Superior temporal gyrus (tissue), 1 donor: ENCODE measurements around the gene FZR1.

Experiments used
- DNase-seq: peaks from one replicate; pipeline ENCODE4 v3.0.0-alpha.2; 2016; ENCODE audit errors: extremely low spot score

FZR1 gene

GRCh38 chr19:3505598-3506383 is at the start of gene FZR1:
FZR1 (plus strand) TSS chr19:3506311; CDS start chr19:3522990, 16,679 bp downstream.
- peak; percentile 98 for DNase-seq

DNA sequence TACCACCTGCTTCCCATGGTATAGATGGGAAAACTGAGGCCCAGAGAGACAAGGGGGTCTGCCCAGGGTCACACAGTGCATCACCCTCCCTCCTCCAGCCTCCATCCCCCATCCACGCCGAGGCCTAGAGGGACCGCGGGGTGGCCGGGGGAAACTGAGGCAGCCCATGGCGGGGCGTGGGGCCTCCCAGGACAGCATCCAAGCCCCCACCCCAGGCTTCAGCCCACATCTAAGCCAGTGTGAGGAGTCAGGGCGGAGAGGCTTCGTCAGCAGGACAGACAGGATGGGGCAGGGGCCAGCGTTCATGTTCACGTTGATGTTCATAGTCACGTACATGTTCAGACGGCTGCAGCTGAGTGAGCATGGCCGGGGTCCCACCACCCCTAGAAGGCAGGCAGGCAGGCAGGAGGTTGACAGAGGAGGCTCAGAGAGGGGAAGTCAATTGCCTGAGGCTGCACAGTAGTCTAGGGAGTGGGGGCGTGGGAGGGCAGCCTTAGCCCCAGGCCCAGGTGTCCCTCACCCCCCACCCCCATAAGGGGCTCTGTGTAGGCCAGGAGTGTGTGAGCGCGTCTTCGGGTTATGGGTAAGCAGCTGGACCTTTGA is 49.1 kb upstream of the FZR1 start:
- DNase-seq = no peak

DNA sequence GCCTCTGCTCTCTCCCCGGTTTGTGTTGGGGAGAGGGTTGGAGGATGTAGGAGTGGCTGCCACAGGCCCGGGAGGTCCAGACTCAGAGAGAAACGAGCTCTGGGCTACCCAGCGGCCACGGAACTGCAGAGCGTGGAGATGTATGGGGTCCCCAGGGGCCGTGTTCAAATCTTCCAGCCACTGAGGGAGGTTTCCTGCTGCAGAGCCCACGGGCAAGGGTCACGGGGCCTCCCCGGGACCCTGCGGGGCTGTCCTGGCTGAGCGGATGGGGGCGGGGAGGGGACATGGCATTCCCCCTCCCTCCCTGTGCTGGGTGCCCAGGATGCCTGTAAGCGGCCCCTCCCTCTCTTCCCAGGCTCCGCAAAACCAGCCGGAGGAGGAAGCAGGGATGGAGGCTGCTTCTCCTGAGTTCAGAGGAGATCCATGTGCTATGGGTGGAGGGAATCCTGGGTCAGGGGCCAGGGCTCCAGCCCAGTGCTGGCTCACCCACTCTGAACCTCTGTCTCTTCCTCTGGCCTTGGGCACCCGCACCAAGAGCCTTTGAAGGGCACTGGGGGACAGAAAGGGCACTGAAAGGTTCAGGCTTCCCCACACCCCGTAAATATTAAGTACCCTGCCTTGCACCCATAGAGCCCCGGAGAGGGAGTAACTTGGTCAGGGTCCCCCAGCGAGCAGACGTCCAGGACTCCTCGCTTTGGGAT is 48.4 kb upstream of the FZR1 start:
- no peak for DNase-seq

GRCh38 chr19:3458229-3459088 is 47.7 kb upstream of the FZR1 start:
- no peak for DNase-seq

DNA sequence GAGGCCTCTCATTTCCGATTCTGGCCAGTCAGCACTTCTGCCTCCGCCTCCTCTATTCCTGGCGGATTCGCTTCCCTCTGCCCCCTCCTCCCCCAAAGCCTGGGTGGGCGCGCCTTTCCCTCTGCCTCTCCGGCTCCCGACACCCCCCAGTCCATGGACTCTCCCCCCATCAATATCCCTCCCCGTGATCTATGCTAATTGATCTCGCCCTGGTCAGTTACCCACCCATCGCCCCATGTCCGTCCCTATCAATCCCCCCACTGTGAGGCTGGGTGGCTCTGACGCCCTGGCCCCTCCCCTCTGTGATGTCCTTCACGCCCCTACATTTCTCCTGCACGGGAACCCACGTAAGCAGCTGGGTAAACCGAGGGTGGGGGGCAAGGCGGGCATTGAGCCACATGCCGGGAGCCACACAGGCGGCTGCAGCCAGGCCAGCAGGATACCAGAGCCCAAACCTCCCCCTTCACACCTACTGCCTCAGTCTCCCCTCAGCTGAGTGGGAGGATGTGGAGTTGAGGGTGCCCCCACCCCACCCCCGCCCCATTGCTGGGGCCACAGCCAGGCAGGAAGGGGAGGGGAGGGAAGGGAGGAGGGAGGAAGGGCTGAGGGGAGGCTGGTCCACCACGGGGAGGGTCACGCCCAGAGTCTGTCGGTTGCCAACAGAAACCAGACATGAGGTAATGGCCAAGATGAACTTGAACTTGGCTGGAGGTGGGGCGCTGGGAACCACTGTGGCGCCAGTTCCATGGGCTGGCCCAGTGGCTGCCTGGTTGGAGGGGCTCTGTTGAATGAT is 46.8 kb upstream of the FZR1 start:
- no peak for DNase-seq

GRCh38 chr19:3459965-3460582 is 46.0 kb upstream of the FZR1 start:
- no peak for DNase-seq

DNA sequence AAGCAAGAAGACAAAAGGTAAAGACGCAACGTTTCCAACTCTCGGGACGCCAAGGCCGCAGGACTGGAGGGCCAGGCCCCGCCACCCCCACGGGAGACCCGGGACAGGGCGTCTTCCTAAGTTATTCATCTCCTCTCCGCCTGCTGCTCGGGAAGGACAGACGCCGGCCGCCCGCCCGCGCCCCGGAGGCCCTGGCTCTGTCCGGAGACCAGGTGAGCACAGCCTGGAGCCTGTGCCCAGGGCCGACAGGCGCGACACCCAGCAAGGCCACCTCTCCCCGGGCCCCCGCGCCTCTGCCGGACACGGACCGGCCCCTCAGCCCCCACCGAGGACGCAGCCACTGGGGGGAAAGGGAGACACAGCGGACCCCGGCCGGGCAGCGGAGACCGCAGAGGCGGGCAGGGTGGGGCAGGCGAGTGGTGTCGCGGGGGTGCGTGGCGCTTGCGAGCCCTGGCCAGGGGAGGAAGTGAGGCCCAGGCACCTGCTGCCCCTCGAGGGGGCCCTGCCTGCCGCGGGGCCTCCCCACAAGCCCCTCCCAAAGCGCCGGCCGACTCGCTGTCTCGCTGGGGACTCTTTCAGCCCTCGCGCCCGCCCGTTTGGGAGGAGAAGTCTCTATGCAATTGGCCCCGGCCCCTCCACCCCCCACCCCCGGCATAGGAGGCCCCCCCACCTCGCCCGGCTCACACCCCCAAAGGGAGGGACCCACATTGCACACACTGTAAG is 43.0 kb upstream of the FZR1 start:
- no peak for DNase-seq

- no peak for DNase-seq
Observed at GRCh38 chr19:3463714-3464586, 42.2 kb upstream of the FZR1 start.

DNA sequence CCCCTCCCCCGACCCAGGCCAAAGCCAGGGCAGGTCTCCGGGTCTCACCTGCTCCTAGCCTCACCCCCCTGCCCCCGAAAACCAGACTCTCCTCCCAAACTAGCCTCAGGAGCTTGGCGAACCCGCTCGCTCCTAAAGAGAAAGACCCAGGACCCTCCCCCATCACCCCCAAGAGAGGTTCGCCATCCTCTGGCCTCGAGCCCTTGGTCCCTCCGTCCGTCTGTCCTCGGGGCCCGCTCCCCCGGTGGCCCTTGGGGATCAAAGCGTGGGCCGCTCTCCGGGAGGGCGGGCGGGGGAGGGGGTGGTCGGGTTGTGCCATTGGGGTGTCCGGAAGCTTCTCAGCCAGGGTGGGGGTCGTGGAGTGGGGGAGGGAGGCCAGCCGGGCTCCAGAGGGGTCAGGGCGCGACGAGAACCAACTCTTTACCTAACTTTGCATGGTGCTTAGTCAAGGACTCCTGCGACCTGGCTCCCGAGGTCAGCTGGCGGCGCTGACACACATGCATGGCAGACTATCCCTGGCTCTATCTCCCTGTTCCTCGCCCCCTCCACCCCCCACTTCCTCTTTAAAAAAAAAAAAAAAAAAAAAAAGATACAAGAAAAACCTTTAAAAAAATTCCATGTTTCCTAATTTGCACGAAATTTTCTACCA is 41.4 kb upstream of the FZR1 start:
- DNase-seq = no peak

DNA sequence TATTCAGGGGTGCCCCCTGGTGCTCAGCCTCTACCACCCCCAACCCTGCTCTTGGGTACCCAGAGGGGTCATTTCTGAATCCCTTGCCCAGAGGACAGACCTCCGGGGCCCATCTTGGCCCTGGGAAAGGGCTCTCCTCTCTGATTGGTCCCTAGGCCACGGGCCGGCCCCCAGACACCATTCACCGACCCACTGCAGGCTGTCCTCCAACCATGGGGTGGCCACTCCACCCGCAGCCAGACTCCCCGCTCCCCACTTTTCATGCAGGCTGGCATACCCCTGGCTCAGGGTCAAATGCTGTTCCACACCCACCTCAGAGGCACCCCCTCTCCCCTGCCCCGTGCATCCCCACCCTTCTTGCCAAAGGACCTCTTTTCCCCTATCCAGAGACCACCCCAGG is 40.6 kb upstream of the FZR1 start:
- no peak for DNase-seq

DNA sequence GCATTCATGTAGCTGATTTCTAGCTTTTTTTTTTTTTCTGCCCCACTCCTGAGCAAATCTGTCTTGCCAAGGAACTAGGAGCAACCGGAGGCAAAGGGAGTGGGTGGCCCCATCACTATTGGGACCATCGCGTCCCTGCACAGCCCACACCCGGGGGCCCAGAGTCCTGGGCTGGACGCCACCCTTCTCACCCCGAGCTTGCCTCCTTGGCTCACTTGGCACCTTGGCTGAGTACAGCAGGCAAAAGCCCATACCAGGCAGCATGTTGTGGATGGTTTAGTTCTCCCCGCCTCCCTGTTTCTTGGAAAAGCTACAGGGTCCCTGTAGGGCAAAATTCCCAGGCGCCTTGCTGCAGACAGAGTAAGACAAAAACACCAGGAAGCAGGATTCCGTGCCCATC is 39.5 kb upstream of the FZR1 start:
- DNase-seq = peak; percentile 33

DNA sequence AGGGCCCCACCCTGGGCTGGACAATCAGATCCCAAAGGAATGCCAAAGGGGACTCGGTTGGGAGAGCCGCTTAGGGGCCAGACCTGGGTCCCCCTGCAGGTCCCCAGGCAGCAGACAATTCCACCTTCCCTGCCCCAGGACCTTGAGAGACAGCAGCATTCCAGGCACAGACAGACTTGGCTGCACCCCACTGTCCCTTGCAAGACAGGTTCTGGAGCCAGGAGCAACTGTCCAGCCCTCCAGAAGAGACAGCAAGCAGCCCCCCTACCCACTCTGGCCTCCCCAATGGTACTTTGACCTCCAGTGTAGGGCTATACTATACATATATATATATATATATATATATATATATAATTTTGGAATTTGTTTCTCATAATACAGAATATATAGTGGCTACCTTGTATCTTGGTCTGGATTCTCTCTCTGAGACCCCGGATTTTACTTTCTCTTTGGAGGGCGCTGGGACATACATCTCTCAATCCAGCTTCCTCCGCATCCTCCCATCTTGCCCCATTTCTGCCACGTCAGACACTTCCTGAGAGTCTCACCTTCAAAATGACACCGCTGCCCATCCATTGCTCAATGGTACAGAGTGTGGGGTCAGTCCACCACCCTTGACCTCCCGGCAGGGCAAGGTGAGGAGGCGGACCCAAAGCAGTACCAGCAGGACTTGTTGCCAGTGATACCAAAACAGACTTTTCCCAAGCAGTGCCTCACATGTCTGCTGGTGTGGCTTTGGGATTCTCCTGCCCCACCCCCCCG is 38.5 kb upstream of the FZR1 start:
- no peak for DNase-seq

GRCh38 chr19:3468211-3468610 is 37.9 kb upstream of the FZR1 start:
- DNase-seq = no peak

- DNase-seq = no peak
Observed at GRCh38 chr19:3469638-3470499, 36.2 kb upstream of the FZR1 start.

DNA sequence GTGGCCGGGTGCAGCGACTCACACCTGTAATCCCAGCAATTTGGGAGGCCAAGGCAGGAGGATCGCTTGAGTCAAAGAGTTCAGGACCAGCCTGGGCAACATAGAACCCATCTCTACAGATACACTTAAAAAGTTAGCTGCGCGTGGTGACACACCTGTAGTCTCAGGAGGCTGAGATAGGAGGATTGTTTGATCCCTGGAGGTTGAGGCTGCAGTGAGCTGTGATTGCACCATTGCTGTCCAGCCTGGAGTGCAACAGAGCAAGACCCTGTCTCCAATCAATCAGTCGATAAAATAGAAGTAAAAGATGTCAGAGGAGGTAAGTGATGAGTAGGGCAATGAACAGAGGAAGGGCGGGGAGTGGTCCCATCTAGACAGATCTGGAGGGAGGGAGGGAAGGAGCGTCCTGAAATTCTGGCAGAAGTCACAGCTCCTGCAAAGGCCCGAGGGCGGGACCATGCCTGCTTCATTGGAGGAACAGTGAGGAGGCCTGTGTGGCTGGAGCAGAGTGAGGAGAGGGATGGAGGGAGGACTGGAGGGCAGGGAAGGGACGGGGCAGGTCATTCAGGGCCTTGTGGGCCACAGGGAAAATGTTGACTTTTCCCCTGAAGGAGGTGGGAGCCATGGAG is 35.5 kb upstream of the FZR1 start:
- no peak for DNase-seq

DNA sequence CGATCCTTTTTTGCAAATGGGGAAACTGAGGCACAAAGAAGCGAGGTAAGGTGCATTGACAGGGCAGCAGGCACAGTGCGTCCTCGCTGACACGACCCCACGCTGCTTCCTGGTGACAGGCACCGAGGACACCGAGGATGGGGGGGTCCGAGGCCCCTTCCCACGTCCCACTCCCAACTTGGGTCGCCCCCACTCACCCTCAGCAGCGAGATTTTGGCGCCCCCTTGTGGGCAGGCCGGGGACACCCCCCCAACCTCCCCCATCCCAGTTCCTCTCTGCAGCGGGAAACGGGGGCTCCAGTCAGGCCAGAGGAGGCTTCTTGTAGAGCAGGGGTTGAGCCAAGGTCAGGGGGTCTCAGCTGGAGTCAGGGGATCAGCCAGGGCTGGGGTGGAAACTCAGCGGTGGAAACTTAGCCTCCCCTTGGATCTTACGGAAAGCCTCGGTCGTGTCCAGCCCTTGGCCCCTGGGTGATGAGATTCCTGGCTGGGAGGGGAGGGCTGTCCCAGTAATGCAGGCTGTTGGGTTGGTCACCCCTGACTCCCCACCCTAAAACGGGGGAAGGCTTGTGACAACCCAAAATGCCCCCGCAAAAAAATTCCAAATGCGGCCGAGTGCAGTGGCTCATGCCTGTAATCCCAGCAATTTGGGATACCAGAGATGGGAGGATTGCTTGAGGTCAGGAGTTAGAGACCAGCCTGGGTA is 34.0 kb upstream of the FZR1 start:
- no peak for DNase-seq
